IPS-15b (cell line): ENCODE measurements around the gene ZFAND3.

Experiments
- H3K27me3 ChIP-seq: one replicate; pipeline ENCODE4 v1.6.1; 2013; ENCODE audit warnings: low read length; ENCODE audit not compliant: control insufficient read depth, insufficient read depth
- H3K36me3 ChIP-seq: one replicate; pipeline ENCODE4 v1.6.1; 2013; ENCODE audit warnings: low read length; ENCODE audit not compliant: control insufficient read depth, insufficient read depth
- H3K4me1 ChIP-seq: one replicate; pipeline ENCODE4 v1.6.1; 2013; ENCODE audit warnings: mild to moderate bottlenecking, low read length; ENCODE audit not compliant: control insufficient read depth, insufficient read depth
- H3K4me3 ChIP-seq: one replicate; pipeline ENCODE4 v1.5.1; 2013; ENCODE audit warnings: low read depth, low read length
- H3K9ac ChIP-seq: one replicate; pipeline ENCODE4 v1.6.1; 2013; ENCODE audit warnings: low read depth, mild to moderate bottlenecking, low read length
- H3K9me3 ChIP-seq: one replicate; pipeline ENCODE4 v1.6.1; 2013; ENCODE audit warnings: mild to moderate bottlenecking, low read length; ENCODE audit not compliant: control insufficient read depth, insufficient read depth

The ZFAND3 gene

DNA sequence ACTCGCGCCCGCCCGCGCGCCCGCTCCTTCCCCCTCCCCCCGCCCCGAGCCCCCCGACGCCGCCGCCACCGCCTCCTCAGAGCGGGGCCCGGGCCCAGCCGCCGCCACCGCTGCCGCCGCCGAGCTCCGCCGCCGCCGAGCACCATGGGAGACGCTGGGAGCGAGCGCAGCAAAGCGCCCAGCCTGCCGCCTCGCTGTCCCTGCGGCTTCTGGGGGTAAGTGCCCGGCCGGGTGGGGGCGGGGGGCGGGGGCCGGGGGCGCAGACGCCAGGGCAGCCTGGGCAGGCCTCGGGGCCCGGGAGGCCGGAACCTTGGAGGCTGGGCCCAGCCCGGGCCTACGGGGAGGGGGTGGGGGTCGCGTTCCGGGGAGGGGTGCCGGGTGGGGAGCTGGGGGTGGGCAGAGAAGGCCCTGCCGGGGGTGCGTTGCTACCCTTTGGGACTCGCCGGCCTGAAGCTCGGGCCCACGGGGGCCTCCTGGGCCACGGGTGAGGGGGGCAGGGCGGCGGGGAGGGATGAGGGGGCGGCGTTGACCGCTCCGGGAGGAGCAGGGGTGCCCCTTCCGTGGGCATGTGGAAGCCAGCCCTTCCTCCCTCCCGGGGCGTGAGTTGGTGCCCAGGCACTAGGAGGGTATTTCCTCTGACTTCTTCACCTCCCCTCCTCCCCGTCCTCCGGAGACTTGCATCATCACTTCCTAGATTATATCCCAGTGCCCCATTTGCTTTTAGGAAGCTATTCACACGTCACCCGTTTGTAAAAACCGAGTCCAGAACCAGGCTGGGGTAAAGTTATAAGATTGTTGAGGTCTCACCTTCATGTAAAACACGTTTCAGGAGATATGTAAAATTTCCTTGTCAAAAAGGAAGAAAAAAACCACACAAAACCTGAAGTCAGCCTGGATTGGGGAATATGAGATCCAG, 533 bp downstream of the ZFAND3 start:
- Histone ChIP-seq H3K36me3 (no peaks in the 10 kb centered on the region), H3K9ac (peak overlapping the region; percentile 80), H3K4me3 (peak overlapping the region; percentile 87), H3K4me1 (peaks cover 24% of the 10 kb centered on the region), H3K9me3 (no peaks in the 10 kb centered on the region), H3K27me3 (no peaks in the 10 kb centered on the region)

DNA sequence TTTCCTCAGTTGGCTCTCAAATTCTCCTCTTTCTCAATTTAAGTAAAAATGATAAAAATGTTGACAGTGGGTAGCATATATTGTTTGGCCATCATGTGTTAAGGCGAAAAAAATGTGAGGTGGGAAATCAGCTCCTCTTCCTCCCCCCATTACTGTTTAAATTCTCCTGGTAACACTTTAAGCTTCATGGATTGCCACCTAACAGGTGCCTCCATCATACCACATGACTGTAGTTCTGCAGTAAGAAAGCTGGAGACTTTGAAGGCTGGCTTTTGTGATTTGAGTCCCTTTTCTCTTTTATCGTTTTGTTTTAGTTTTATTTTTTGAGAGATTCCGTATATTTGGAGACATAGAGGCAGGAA, 1.2 kb downstream of the ZFAND3 start:
- Histone ChIP-seq H3K4me1 (peaks cover 24% of the 10 kb centered on the region), H3K9ac (peak overlapping the region; percentile 80), H3K27me3 (no peaks in the 10 kb centered on the region), H3K9me3 (no peaks in the 10 kb centered on the region), H3K4me3 (peak overlapping the region; percentile 87), H3K36me3 (no peaks in the 10 kb centered on the region)

DNA sequence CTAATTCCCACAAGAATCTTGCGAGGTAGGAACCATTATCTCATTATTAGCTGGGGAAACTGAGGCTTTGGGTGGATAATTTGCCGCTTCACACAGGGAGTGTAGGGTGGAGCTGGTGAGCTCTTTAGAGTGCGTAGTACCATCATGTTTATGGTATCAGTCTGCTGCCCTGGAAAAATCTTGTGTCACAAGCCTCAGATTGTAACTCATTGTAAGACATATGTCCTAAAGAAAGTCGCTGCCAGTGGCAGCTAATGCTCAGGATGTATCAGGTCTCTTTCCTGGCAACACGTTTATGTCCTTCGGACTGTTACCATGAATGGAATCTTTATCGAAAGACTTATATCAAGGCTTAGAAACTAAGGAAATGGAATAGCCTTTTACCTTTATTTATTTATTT, 1.9 kb downstream of the ZFAND3 start:
- Histone ChIP-seq H3K36me3 (no peaks in the 10 kb centered on the region), H3K9ac (no peak overlapping the region), H3K27me3 (no peaks in the 10 kb centered on the region), H3K4me1 (peaks cover 23% of the 10 kb centered on the region), H3K4me3 (no peak overlapping the region), H3K9me3 (no peaks in the 10 kb centered on the region)

DNA sequence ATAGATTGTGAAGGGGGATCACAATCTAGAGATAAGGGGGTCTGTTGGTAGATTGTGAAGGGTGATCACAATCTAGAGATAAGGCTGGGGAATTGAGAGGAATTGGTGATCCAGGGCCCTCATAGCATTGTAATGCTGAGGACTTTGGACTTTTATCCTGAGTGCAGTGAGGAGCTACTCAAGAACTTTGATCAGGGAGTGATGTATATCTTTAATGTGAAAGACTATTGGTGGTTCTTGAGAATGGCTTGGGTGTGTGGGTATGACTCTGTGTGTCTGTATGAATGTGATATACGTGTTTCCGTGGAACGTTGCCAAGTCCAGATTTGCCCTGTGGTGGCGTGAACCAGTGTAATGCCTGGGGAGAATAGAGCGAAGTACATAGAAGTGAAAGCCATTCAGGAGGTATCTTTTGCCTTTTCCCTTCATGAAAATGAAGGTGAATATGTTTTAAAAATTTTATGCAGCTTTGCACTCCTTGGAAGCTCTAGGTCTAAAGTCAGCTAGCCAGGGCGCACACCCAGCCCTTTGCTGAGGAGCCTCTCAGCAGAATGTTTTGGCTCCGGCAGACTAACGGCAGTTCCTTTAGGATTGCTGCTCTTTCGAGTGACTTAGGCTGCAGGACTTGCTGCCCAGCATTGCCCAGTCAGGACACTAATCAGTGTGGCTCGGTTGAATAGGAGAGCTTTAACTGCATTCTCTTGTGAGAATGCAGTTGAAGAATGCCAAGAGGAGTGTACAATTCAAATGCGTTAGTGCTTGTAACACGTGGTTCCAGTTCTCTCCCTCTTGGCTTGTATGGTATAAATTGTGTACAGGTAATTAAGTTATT, 3.5 kb downstream of the ZFAND3 start:
- Histone ChIP-seq H3K27me3 (no peaks in the 10 kb centered on the region), H3K9me3 (no peaks in the 10 kb centered on the region), H3K4me1 (peaks cover 18% of the 10 kb centered on the region), H3K9ac (no peak overlapping the region), H3K4me3 (no peak overlapping the region), H3K36me3 (no peaks in the 10 kb centered on the region)

DNA sequence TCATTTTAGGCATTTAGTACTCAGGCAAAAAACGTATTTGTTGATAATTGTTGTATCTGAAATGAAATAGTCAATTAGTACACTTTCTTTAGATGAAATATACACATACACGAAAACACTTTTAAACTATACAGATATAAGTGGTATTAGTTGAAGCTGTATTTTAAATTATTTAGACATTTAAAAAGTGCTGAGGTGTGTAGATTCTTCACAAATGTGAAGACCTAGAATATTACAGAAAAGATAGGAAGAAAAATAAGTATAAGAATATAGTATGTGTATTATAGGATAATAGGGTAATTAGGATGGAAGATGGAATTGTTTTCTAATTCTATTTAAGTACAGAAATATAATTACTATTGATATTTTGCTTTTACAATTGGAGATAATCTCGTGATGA, 4.6 kb downstream of the ZFAND3 start:
- no peak overlapping the region for H3K4me3 ChIP-seq
- no peak overlapping the region for H3K9ac ChIP-seq
- no peaks in the 10 kb centered on the region for H3K36me3 ChIP-seq
- H3K4me1 ChIP-seq: peaks cover 18% of the 10 kb centered on the region
- H3K9me3 ChIP-seq: no peaks in the 10 kb centered on the region
- H3K27me3 ChIP-seq: no peaks in the 10 kb centered on the region

DNA sequence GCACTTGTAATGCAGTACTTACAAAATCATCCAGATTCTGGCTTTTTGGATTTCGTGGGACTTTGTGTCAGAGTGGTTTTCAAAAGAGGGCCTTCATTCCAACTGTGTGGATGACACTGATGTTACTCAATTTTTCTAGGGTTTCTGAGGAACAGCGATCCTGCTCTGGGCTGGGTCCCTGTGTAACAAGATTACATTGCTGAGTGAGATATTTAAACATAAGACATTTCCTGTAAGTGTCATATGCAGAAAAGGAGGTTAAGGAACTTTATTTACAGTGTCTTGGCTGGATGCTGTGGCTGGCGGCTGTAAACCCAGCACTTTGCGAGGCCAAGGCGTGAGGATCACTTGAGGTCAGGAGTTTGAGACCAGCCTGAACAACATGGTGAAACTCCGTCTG, 6.7 kb downstream of the ZFAND3 start:
- H3K27me3 ChIP-seq: no peaks in the 10 kb centered on the region
- H3K9ac ChIP-seq: no peak overlapping the region
- H3K9me3 ChIP-seq: no peaks in the 10 kb centered on the region
- no peak overlapping the region for H3K4me3 ChIP-seq
- H3K4me1 ChIP-seq: peaks cover 13% of the 10 kb centered on the region
- no peaks in the 10 kb centered on the region for H3K36me3 ChIP-seq

DNA sequence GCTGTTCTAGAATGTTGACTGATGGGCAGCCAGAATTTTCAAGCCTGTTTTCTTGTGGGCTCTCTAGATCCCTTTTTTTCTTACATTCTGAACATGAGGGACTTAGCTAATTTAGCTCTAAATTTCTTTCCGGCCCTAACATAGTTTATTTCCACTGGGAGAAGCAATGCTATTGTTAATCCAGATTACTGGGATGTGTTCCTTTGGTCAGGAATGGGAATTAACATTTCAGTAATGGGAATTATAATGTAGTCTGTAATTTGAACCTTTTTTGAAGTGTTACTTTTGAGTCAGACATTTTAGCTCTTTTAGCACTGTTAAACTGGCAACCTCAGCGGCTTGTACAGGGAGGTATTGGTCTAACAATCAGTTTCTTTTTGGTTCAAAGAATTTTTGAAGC, 7.5 kb downstream of the ZFAND3 start:
- Histone ChIP-seq H3K9ac (no peak overlapping the region), H3K36me3 (no peaks in the 10 kb centered on the region), H3K4me3 (no peak overlapping the region), H3K4me1 (peaks cover 10% of the 10 kb centered on the region), H3K27me3 (no peaks in the 10 kb centered on the region), H3K9me3 (no peaks in the 10 kb centered on the region)

DNA sequence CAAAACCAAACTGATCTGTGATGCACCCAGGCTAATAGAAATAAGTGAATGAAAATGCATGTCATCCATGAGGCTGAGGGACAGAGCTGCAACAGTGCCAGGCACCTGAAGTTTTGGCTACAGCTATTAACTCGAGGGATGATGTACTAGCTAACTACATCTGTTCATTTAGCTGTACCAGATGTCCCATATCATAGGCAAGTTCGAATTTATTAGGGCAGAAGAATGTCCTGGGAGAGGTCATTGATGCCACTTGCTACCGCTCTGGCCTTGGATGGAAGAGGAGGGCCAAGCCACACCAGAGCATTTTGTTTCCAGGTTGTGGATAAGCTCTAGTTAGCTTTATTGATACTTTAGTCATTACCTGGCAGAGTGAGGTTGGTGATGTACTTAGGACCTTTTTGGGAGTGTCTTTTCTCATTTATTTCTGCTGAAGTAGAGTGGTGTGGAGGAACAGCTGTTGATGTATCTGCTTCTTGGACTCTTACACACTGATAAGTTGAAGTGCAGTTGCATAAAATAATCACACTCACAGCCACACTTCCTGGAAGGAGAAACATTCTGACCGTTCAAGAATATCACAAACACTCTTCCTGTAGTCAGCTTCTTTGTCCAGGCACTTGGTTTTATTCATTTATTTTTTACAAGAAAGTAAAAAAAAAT, 8.2 kb downstream of the ZFAND3 start:
- no peak overlapping the region for H3K9ac ChIP-seq
- peaks cover 4% of the 10 kb centered on the region for H3K4me1 ChIP-seq
- H3K36me3 ChIP-seq: no peaks in the 10 kb centered on the region
- H3K27me3 ChIP-seq: no peaks in the 10 kb centered on the region
- H3K9me3 ChIP-seq: no peaks in the 10 kb centered on the region
- no peak overlapping the region for H3K4me3 ChIP-seq

DNA sequence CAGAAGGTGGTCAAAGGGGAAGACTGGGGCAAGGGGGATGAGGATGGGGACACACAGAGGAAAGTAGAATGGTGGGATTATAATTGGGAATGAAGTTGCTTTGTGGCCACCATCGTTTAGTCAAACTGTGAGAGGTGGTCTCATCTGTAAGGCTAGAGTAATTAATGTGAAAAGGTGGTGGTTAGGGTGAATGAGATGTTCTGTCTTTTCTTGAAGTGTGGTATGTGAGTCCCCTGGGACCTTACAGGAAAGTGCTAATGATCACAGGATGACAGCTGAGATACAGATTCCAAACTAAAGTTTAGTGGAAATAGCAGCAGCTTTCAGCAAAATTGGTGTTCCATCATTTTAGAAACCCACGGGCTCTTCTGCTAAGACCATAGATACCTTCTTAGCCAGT, 10.7 kb downstream of the ZFAND3 start:
- Histone ChIP-seq H3K4me3 (no peak overlapping the region), H3K27me3 (no peaks in the 10 kb centered on the region), H3K9me3 (no peaks in the 10 kb centered on the region), H3K36me3 (no peaks in the 10 kb centered on the region), H3K9ac (no peak overlapping the region), H3K4me1 (no peaks in the 10 kb centered on the region)

DNA sequence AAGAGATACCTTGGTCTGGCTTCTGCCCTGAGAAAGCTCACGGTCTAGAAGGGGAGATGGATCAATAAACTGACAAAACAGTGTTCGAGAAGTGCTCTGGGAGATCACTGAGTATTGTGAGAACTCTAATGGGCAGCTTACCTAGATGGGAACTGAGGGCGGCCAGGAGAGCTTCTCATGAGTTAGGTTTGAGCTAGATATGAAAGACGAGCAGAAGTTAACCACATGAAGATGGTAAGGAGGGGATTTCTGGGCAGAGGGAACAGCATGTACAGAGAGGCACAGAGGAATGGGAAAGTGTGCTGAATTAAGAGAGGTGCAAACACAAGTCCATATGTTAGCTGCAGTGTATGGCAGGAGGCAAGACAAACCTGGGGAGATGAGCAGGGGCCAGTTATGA, 11.9 kb downstream of the ZFAND3 start:
- Histone ChIP-seq H3K9me3 (no peaks in the 10 kb centered on the region), H3K27me3 (no peaks in the 10 kb centered on the region), H3K9ac (no peak overlapping the region)

DNA sequence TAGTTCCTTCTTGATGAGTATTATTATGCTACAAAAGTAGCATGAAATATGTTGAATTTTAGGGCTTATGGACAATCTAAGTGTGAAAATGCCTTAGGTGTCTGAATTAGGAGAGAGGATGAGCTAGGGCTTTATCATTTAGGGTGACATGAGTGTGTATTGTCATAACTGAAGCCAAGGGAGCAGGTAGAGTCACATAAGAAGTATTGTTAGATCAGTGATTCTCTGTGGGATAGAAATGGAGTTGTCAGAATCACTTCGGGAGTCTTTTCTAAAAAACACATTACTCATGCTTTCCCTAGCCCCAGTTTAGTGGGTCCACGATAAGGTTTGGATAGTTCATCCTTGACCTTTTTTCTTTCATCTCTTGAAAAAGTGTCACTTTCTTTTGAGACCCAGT, 16.4 kb downstream of the ZFAND3 start:
- no peak overlapping the region for H3K4me3 ChIP-seq
- no peak overlapping the region for H3K9ac ChIP-seq
- no peaks in the 10 kb centered on the region for H3K27me3 ChIP-seq
- no peaks in the 10 kb centered on the region for H3K4me1 ChIP-seq
- no peaks in the 10 kb centered on the region for H3K9me3 ChIP-seq
- H3K36me3 ChIP-seq: no peaks in the 10 kb centered on the region

More for the DNA sequence above, 11.9 kb downstream of the ZFAND3 start:
- H3K36me3 ChIP-seq: no peaks in the 10 kb centered on the region
- H3K4me3 ChIP-seq: no peak overlapping the region
- no peaks in the 10 kb centered on the region for H3K4me1 ChIP-seq
